Iris pigment epithelial cell (primary cell): ENCODE data around the gene HABP4.
A peak's percentile ranks its signal among the peaks of the same experiment; 100 is the strongest.

ENCODE experiments used
- DNase-seq: peaks from one replicate; pipeline ENCODE4 v3.0.0-alpha.2; 2011; ENCODE audit warnings: low read depth

The HABP4 gene

DNA sequence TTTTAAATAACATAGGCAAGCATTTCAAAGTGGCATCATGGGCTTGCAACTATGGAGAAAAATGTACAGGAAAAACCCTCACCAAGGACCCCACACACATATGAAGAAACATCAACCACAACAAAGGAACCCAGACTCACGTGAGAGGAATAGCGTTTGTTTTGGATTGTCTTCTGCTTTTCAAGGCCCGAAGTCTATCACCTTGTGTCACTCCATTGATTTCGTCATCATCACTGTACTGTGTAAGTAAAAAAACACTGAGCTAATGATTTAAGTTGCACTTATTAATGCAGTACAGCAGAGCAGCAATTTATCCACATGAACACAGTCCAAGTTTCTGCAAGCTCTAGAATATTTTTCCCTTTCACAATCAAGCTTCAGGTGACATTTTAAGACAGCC lies 72.4 kb downstream of the HABP4 start:
- DNase-seq = no peak

DNA sequence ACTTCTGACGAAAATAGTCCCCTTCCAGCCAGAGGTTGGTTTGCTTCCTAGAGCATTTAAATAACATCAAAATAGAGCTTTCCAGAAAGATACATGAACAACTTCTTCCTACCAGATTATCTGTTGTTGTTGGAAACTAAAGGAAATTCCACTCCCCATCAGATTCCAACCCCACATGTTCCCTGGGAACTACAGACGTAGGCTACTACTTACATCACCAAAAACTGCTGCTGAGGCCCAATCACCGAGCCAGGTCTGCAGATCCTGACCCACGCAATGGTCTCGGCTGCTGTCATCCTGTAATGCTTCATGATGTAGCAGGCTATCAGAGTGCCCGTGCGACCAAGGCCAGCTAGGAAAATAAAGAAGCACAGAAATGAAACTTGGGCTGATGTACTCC lies 73.4 kb downstream of the HABP4 start:
- DNase-seq = peak; percentile 25

DNA sequence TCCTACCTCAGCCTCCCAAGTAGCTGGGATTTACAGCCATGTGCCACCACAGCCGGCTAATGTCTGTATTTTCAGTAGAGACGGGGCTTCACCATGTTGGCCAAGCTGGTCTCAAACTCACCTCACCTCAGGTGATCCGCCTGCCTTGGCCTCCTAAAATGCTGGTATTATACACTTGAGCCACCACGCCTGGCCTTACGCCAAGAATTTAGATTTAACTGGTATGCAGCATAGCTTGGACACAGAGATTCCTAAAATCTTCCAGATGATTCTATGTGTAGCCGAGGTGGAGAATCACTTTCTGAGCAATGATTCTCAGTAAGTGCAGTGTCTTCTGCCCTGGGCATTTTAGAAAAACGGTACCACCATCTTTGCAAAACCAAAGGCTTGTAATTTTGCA lies 74.1 kb downstream of the HABP4 start:
- DNase-seq = no peak

DNA sequence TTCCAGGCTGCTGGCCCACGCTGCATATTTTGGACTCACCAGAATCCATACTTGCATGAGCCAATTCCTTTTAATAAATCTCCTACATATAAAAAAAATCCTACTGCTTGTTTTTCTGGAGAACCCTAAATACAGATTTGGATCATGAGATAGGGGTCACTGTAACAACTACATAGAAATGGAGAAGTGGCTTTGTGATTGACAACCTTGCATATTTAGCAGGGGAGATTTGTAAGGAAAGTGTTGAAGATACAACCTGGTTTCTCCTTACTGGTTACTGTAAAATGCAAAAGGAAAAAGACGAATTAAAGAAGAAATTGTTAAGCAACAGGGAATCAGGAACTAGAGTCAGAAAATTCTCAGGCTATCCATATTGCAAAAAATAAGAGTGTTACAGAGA lies 74.8 kb downstream of the HABP4 start:
- no peak for DNase-seq

DNA sequence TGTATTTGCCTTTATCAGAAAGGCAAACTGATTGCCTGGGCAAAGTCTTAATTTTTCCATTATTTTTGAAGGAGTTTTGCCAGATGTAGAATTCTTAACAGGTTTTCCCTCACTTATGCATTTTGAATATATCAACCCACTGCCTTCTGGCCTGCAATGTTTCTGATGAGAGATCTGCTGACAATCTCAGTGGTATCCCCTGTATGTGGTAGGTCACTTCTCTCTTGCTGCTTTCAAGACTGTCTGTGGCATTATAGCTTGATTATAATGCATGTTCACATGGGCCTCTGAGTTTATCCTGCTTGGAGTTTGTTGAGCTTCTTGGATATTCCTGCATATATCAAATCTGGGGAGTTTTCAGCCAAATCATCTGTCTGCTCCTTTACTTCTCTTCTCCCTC lies 82.2 kb downstream of the HABP4 start:
- no peak for DNase-seq

DNA sequence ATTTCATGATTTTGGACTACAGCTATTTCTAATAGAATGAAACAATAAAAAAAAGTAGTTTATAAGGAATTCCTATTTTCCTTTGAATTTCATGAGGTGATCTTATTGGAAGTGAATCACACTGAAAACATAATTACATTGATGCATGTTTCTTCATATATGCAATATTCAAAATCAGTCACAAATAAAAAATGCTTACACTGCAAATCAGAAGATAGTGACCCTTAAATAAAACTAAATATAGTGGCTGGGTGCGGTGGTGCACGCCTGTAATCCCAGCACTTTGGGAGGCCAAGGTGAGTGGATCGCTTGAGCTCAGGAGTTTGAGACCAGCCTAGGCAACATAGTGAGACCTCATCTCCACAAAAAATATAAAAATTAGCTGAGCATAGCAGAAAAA lies 90.1 kb downstream of the HABP4 start:
- no peak for DNase-seq
